Effector CD8-positive, alpha-beta T cell (primary cell): ENCODE results near the gene SMAD5.

ENCODE experiments used
- DNase-seq: peaks from one replicate; lab custom pipeline; 2025; lab: John Stamatoyannopoulos, UW

Gene SMAD5

GRCh38 chr5:136198453-136198852 is 65.8 kb downstream of the SMAD5 start:
- DNase-seq = no peak

- no peak for DNase-seq
Measured at GRCh38 chr5:136199408-136199807, 66.8 kb downstream of the SMAD5 start.

GRCh38 chr5:136200130-136200529 is 67.5 kb downstream of the SMAD5 start:
- DNase-seq = no peak

- DNase-seq = no peak
Measured at GRCh38 chr5:136200761-136201160, 68.1 kb downstream of the SMAD5 start.

- no peak for DNase-seq
Measured at GRCh38 chr5:136201870-136202269, 69.2 kb downstream of the SMAD5 start.

GRCh38 chr5:136202469-136203205 is 70.0 kb downstream of the SMAD5 start:
- DNase-seq = no peak

- no peak for DNase-seq
Measured at GRCh38 chr5:136203303-136203922, 70.8 kb downstream of the SMAD5 start.

- DNase-seq = no peak
Measured at GRCh38 chr5:136205061-136205702, 72.5 kb downstream of the SMAD5 start.

GRCh38 chr5:136205941-136206340 is 73.3 kb downstream of the SMAD5 start:
- DNase-seq = no peak

- DNase-seq = no peak
Measured at GRCh38 chr5:136206361-136206760, 73.7 kb downstream of the SMAD5 start.

- DNase-seq = no peak
Measured at GRCh38 chr5:136207631-136208030, 75.0 kb downstream of the SMAD5 start.

GRCh38 chr5:136208916-136209315 is 76.3 kb downstream of the SMAD5 start:
- no peak for DNase-seq

GRCh38 chr5:136209346-136209910 is 76.8 kb downstream of the SMAD5 start:
- no peak for DNase-seq

- no peak for DNase-seq
Measured at GRCh38 chr5:136210259-136210658, 77.6 kb downstream of the SMAD5 start.

GRCh38 chr5:136211282-136212040 is 78.8 kb downstream of the SMAD5 start:
- no peak for DNase-seq

- peak; percentile 2 for DNase-seq
Measured at GRCh38 chr5:136212252-136212721, 79.6 kb downstream of the SMAD5 start.

GRCh38 chr5:136213919-136214493 is 81.4 kb downstream of the SMAD5 start:
- DNase-seq = no peak

GRCh38 chr5:136215812-136216211 is 83.2 kb downstream of the SMAD5 start:
- DNase-seq = no peak

- DNase-seq = no peak
Measured at GRCh38 chr5:136216230-136216629, 83.6 kb downstream of the SMAD5 start.

GRCh38 chr5:136221340-136221739 is 88.7 kb downstream of the SMAD5 start:
- DNase-seq = no peak

GRCh38 chr5:136222580-136223235 is 90.1 kb downstream of the SMAD5 start:
- no peak for DNase-seq
